SJCRH30 (cell line): ENCODE results near the gene NUDT12. TPM values are rescaled to one million over a fixed set of nuclear protein-coding genes. Genes with fewer than 3 reads are reported as not detected.

Experiments used
- DNase-seq, 2 experiments: peaks; one replicate each; pipeline ENCODE4 v3.0.0-alpha.2; 2015 to 2020
- H3K27ac ChIP-seq: fragments of 250-450 bp; sonication (Bioruptor Pico); 2 replicates; pipeline ENCODE4 v1.5.1; 2020; ENCODE audit warnings: mild to moderate bottlenecking, moderate library complexity
- H3K27me3 ChIP-seq: fragments of 250-450 bp; sonication (Bioruptor Pico); 2 replicates; pipeline ENCODE4 v1.5.1; 2020; ENCODE audit warnings: mild to moderate bottlenecking, moderate library complexity
- H3K36me3 ChIP-seq: fragments of 250-450 bp; sonication (Bioruptor Pico); 2 replicates; pipeline ENCODE4 v1.5.1; 2020; ENCODE audit warnings: mild to moderate bottlenecking, moderate library complexity
- H3K4me1 ChIP-seq: fragments of 250-450 bp; sonication (Bioruptor Pico); 2 replicates; pipeline ENCODE4 v1.5.1; 2020; ENCODE audit warnings: mild to moderate bottlenecking, moderate library complexity
- H3K4me3 ChIP-seq: fragments of 250-450 bp; sonication (Bioruptor Pico); 2 replicates; pipeline ENCODE4 v1.5.1; 2020; ENCODE audit warnings: mild to moderate bottlenecking, moderate library complexity
- H3K9me3 ChIP-seq: fragments of 250-450 bp; sonication (Bioruptor Pico); replicated peaks from 2 replicates; pipeline ENCODE4 v1.5.1; 2020; ENCODE audit warnings: mild to moderate bottlenecking, moderate library complexity
- total RNA-seq: library from RNA; depleted of rRNA; stranded (reverse); fragments of >200 nt; shearing (Covaris generic); gene quantifications from 2 replicates; pipeline ENCODE4 v1.2.3, GENCODE V29; 2014

Gene NUDT12
- total RNA-seq, 1 experiment from 2014 or later = 12.0 TPM

GRCh38 chr5:103569313-103570060 is 6.9 kb upstream of the NUDT12 start:
- DNase-seq = peak; percentile 67 to 75
- Histone ChIP-seq H3K27me3 (no peaks in the 10 kb centered on the region), H3K4me3 (no peak overlapping the region), H3K36me3 (no peaks in the 10 kb centered on the region), H3K4me1 (peaks cover 14% of the 10 kb centered on the region), H3K27ac (peak overlapping the region; percentile 51), H3K9me3 (no peaks in the 10 kb centered on the region)

GRCh38 chr5:103565719-103566118 is 3.1 kb upstream of the NUDT12 start:
- H3K4me1 ChIP-seq = peaks cover 14% of the 10 kb centered on the region
- no peaks in the 10 kb centered on the region for H3K27me3 ChIP-seq
- no peak for DNase-seq
- no peak overlapping the region for H3K27ac ChIP-seq
- H3K36me3 ChIP-seq = no peaks in the 10 kb centered on the region
- no peaks in the 10 kb centered on the region for H3K9me3 ChIP-seq
- no peak overlapping the region for H3K4me3 ChIP-seq

GRCh38 chr5:103561685-103562452 is 720 bp downstream of the NUDT12 start:
- Histone ChIP-seq H3K36me3 (no peaks in the 10 kb centered on the region), H3K27ac (peak overlapping the region; percentile 91)
- DNase-seq = peak in 1 of 2 experiments; percentile 28

GRCh38 chr5:103560826-103561225 is 1.8 kb downstream of the NUDT12 start:
- no peaks in the 10 kb centered on the region for H3K36me3 ChIP-seq
- H3K27ac ChIP-seq = no peak overlapping the region
- no peaks in the 10 kb centered on the region for H3K9me3 ChIP-seq
- H3K4me1 ChIP-seq = no peaks in the 10 kb centered on the region
- H3K4me3 ChIP-seq = no peak overlapping the region
- no peaks in the 10 kb centered on the region for H3K27me3 ChIP-seq
- no peak for DNase-seq

More at GRCh38 chr5:103561685-103562452, 720 bp downstream of the NUDT12 start:
- H3K9me3 ChIP-seq = no peaks in the 10 kb centered on the region
- H3K4me3 ChIP-seq = peak overlapping the region; percentile 91
- H3K27me3 ChIP-seq = no peaks in the 10 kb centered on the region
- H3K4me1 ChIP-seq = peaks cover 3% of the 10 kb centered on the region; the same call in 1 of the 2 replicates

DNA sequence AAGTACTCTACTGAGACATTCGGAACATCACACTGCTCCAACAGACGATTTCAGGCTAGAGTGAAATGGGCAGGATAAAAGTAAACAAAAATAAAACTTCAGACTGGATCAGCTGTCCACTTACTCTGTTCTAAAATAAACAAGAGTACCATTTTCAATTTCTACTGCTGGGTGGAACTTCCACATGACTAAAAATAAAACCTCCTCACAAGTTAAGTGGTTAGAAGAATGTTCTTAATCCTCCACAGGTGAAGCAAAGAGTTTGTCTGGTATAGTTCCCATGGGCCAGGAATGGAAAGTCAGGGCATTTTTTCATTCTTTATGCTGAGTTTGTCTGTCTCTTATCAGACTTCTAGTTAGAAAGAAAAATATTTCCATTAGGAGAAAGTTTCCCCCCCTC is 15.7 kb downstream of the NUDT12 start:
- Histone ChIP-seq H3K4me1 (no peaks in the 10 kb centered on the region), H3K4me3 (no peak overlapping the region), H3K27ac (no peak overlapping the region), H3K9me3 (no peaks in the 10 kb centered on the region), H3K27me3 (no peaks in the 10 kb centered on the region), H3K36me3 (no peaks in the 10 kb centered on the region; the same call in 1 of the 2 replicates)
- DNase-seq = peak in 1 of 2 experiments; percentile 9

- no peak overlapping the region for H3K4me3 ChIP-seq
- no peaks in the 10 kb centered on the region for H3K27me3 ChIP-seq
- no peaks in the 10 kb centered on the region for H3K9me3 ChIP-seq
- no peaks in the 10 kb centered on the region for H3K36me3 ChIP-seq
- DNase-seq = no peak
- H3K4me1 ChIP-seq = no peaks in the 10 kb centered on the region
- H3K27ac ChIP-seq = no peak overlapping the region
Measured at GRCh38 chr5:103542441-103542840, 20.1 kb downstream of the NUDT12 start.

- no peaks in the 10 kb centered on the region for H3K36me3 ChIP-seq
- no peaks in the 10 kb centered on the region for H3K27me3 ChIP-seq
- H3K4me3 ChIP-seq = no peak overlapping the region
- H3K27ac ChIP-seq = no peak overlapping the region
- DNase-seq = no peak
- no peaks in the 10 kb centered on the region for H3K4me1 ChIP-seq
- H3K9me3 ChIP-seq = no peaks in the 10 kb centered on the region
Measured at GRCh38 chr5:103541569-103541968, 21.0 kb downstream of the NUDT12 start.

- Histone ChIP-seq H3K27me3 (no peaks in the 10 kb centered on the region), H3K4me1 (no peaks in the 10 kb centered on the region), H3K4me3 (no peak overlapping the region), H3K27ac (no peak overlapping the region), H3K36me3 (no peaks in the 10 kb centered on the region), H3K9me3 (no peaks in the 10 kb centered on the region)
- DNase-seq = no peak
Measured at GRCh38 chr5:103541114-103541513, 21.5 kb downstream of the NUDT12 start.

DNA sequence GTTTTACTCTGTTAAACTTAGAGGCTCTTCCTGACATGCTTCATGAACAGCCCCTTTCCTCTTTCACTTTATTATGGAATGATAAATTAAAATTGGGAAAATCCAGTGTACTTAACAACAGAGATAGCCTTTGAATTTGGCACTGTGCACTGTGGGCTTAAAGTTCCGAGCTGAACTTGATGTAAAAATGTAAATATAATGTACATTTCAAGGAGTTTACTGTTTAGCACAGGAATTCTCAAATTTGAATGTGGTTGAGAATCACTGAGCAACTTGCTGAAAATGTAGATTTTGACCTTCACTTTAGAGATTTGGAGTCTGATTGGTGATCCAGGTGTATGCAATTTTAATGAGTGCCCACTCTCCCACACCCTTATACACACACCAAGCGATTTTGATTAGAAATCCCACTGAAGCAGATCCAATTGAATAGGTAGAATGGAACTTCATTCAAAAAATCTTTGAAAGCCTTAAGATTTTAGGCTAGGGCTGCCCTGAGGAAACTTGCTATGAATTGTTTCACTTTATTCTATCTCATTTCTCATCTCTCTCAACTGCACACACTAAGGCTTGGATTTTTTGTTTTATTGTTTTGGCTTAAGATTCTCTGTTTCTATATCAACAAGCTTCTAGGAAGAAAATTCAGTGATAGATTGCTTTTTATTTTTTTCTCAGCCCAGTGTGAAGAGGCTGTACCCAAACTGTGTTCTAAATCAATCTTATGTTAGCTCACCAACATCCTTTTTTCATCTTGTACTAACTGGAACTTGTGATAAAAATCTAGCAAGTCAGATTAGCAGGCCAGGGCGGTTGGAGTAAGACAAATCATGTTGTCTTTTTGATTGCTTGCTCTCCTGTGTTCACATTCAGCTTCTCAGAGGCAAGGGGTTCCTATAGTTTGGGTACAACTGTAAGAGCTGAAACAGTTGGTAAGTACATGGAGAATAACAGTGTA is 22.9 kb downstream of the NUDT12 start:
- Histone ChIP-seq H3K36me3 (no peaks in the 10 kb centered on the region), H3K27me3 (no peaks in the 10 kb centered on the region), H3K9me3 (no peaks in the 10 kb centered on the region), H3K4me3 (no peak overlapping the region), H3K4me1 (no peaks in the 10 kb centered on the region), H3K27ac (no peak overlapping the region)
- DNase-seq = no peak

DNA sequence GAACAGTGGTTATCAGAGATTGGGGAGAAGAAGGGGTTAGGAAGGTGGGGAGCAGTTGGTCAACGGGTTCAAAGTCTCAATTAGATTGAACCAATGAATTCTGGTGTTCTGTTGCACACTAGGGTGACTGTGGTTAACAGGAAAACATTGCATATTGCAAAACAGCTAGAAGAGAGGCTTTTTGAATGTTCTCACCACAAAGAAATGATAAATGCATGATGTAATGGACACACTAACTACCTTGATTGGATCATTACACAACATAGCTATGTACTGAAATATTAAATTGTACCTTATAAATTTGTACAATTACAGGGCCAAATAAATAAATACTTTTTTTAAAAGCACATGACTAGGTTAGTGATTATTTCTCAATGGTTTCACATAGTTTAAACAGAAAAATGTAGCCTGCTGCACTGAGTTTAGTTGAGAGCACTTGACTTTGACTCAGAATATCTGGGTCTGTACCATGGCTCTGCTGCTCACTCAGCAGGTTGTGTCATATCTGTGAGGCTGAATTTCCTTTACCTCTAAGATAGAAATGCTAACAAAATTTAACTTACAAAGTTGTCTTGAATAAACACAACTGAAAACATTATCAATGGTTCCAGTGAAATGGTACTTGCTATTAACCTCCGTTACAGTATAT is 30.4 kb downstream of the NUDT12 start:
- Histone ChIP-seq H3K9me3 (no peaks in the 10 kb centered on the region), H3K4me3 (no peak overlapping the region), H3K27me3 (no peaks in the 10 kb centered on the region), H3K27ac (no peak overlapping the region), H3K36me3 (no peaks in the 10 kb centered on the region), H3K4me1 (no peaks in the 10 kb centered on the region)
- DNase-seq = no peak

DNA sequence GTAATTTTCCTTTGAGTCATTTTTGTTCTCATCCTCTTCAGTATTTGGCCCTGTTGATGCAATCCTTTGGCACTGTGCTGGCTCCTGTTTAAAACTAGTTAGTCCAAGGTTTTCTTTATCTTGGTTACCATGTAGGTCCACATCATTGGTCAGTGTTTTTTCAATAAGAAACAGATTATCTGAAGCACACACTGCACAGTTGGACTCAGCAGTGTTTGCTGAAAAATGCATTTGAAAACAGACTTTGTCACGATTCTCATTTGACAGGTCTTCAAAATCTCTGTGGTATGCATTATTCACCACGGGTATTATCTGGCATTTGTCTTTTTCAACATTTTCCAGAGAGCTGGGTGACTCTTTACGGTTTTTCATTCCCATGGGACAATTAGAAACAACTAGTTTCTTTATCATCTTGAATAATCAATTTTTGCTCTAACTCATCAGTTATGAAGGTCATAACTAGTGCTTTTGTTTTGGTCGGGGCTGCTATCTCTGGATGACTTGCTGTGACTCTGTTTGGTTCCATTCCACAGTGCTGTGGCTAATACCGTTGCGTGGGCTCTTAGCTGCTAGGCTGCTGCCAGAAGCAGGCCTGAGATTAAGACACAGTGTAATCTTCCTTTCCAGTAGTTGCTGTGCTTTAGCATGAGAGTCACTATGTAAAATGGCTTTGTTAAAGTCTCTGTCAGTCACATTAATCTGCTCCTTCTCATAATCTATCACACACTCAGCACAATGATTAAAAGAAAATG is 36.2 kb downstream of the NUDT12 start:
- Histone ChIP-seq H3K36me3 (no peaks in the 10 kb centered on the region), H3K27me3 (no peaks in the 10 kb centered on the region), H3K9me3 (no peaks in the 10 kb centered on the region), H3K4me3 (no peak overlapping the region), H3K27ac (no peak overlapping the region), H3K4me1 (no peaks in the 10 kb centered on the region)
- DNase-seq = no peak

- Histone ChIP-seq H3K9me3 (no peaks in the 10 kb centered on the region), H3K27ac (no peak overlapping the region), H3K36me3 (no peaks in the 10 kb centered on the region), H3K27me3 (no peaks in the 10 kb centered on the region), H3K4me3 (no peak overlapping the region), H3K4me1 (no peaks in the 10 kb centered on the region)
- no peak for DNase-seq
Measured at GRCh38 chr5:103525361-103525760, 37.2 kb downstream of the NUDT12 start.

DNA sequence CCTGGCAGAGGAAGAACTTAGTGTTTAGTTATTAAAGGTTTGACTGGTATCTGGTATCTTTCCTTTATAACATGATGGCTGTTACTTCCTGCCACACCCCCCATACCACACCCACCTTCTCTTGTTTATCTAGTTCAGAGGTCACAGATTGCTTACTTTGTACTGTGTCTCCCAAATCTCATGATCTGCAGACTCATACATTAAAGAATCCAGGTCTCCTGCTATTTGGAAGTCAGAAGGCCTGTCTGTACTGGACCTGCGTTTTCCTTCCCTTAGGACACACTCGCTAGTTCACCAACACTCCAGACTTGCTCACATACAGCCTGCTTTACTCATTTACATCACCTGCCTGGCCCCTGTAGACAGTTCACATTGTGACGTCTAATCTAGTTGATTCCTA is 39.3 kb downstream of the NUDT12 start:
- Histone ChIP-seq H3K9me3 (no peaks in the 10 kb centered on the region), H3K27me3 (no peaks in the 10 kb centered on the region), H3K27ac (no peak overlapping the region), H3K36me3 (no peaks in the 10 kb centered on the region), H3K4me3 (no peak overlapping the region), H3K4me1 (no peaks in the 10 kb centered on the region)
- DNase-seq = no peak

DNA sequence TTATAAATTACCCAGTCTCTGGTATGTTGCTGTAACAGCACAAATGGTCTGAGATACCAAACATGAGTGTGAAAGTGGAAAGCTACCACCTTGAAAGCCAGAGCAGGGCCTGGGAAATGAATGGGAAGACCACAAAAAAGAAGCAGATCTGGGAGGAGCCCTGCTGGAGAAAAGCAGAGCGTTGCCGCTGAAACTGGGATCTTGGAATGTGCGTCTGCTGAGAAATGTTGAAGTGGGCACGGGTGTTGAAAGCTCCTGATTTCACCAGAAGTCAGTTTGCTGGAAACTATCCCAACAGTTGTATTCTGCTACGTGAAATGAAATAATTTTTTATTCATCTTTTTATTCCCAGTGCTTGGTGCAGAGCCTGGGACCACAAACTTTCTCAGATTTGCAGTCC is 40.0 kb downstream of the NUDT12 start:
- DNase-seq = no peak
- H3K27me3 ChIP-seq = no peaks in the 10 kb centered on the region
- H3K36me3 ChIP-seq = no peaks in the 10 kb centered on the region
- H3K27ac ChIP-seq = no peak overlapping the region
- no peaks in the 10 kb centered on the region for H3K4me1 ChIP-seq
- no peak overlapping the region for H3K4me3 ChIP-seq
- no peaks in the 10 kb centered on the region for H3K9me3 ChIP-seq
